Breast epithelium (tissue), 4 donors: ENCODE measurements around the gene EGFLAM. TPM values are rescaled to one million over a fixed set of nuclear protein-coding genes. Genes with fewer than 3 reads are reported as not detected.
"Not testable (repeated sequence)": the region's sequence is repeated elsewhere in the genome, so short reads cannot be mapped to it uniquely, and the experiment has no call there.

Experiments used
- DNase-seq, 2 donors: peaks; one replicate each; pipeline ENCODE4 v3.0.0-alpha.2; 2019; ENCODE audit warnings: low spot score in 2 of 2
- H3K27ac ChIP-seq, 2 donors: fragments of 200-600 bp; sonication (generic) in 1 of 2; one replicate each; pipeline ENCODE4 v1.5.1; 2016 to 2019; ENCODE audit warnings: mild to moderate bottlenecking in 1 of 2
- H3K27me3 ChIP-seq, 2 donors: fragments of 200-600 bp; sonication (generic) in 1 of 2; one replicate each; pipeline versions ENCODE4 v1.5.1 to v1.6.0; 2017 to 2019; ENCODE audit warnings: control low read depth in 1 of 2, mild to moderate bottlenecking in 1 of 2
- H3K36me3 ChIP-seq: fragments of 200-600 bp; one replicate; pipeline ENCODE4 v1.5.1; 2019
- H3K4me1 ChIP-seq, 2 donors: fragments of 200-600 bp; sonication (generic); one replicate each; pipeline ENCODE4 v1.5.1; 2016 to 2019; ENCODE audit warnings: control low read depth in 1 of 2
- H3K4me3 ChIP-seq, 3 donors: fragments of 200-600 bp; sonication (generic); 1 replicate in 2 of 3; 2 replicates in 1 of 3; pipeline ENCODE4 v1.5.1; 2016 to 2019; ENCODE audit warnings: mild to moderate bottlenecking in 3 of 3, moderate library complexity in 2 of 3
- H3K9me3 ChIP-seq, 2 donors: fragments of 200-600 bp; sonication (generic) in 1 of 2; one replicate each; pipeline ENCODE4 v1.5.1; 2016 to 2019; ENCODE audit warnings: control low read depth in 1 of 2
- POLR2A ChIP-seq: fragments of 450-650 bp; IDR thresholded peaks from one replicate; pipeline ENCODE4 v1.6.1; 2016; ENCODE audit warnings: antibody characterized with exemption, mild to moderate bottlenecking, moderate library complexity
- POLR2AphosphoS5 ChIP-seq, 3 donors: sonication (generic); formaldehyde crosslinking; IDR thresholded peaks; one replicate each; pipeline ENCODE4 v1.6.1; 2017; ENCODE audit warnings: antibody characterized with exemption in 3 of 3
- intact Hi-C: fragments of 100-400 bp; cut with DNase I; formaldehyde crosslinking; loops from one replicate; pipeline ENCODE4 v1.15.1; 2023; ENCODE audit warnings: low total_unique reads
- total RNA-seq, 3 donors: library from RNA; depleted of rRNA; stranded (reverse); fragments of >200 nt; gene quantifications; one replicate each; pipeline ENCODE4 v1.1.0, GENCODE V29; 2016
- TF ChIP-seq, protein P1 (sequence below), 3 donors: fragments of 450-650 bp; IDR thresholded peaks; one replicate each; pipeline ENCODE4 v1.5.1; 2016 to 2017; ENCODE audit warnings: antibody characterized with exemption in 3 of 3, mild to moderate bottlenecking in 3 of 3, moderate library complexity in 3 of 3

The EGFLAM gene
- total RNA-seq, 3 donors from 2014 or later, result 19.5 to 31.5 (median 30.5) TPM

DNA sequence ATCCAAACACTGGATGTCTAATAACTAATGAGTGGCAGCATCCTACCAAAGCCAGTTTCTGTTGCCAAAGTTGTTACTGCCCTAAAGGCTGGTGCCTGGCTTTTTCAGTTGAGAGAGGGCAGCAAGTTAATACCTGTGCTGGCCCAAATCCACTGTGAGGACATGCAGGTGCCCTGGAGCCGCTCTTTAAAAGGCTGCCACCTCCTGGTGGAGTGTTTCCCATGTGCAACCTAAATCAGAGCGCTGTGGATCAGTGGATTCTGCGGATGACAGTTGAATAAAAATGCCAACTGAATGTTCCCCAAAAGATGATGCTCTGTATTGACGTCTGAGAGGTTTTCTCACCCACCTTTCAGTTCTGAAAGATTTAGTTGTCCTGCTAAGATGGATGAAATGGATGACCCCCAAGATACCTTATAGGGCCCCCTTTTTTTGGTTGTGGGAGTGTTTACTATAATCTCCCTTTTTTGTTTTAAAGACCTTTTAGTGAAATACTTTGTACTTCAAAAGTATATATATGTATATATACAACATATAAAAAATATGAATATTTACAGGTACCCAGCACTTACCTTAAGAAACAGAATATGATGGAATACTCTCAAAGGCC lies 146.4 kb downstream of the EGFLAM start:
- Histone ChIP-seq H3K36me3 (no peaks in the 10 kb centered on the region), H3K27ac (no peak overlapping the region), H3K27me3 (no peaks in the 10 kb centered on the region), H3K9me3 (no peaks in the 10 kb centered on the region), H3K4me1 (no peaks in the 10 kb centered on the region), H3K4me3 (no peak overlapping the region)
- TF ChIP-seq, protein P1, sequence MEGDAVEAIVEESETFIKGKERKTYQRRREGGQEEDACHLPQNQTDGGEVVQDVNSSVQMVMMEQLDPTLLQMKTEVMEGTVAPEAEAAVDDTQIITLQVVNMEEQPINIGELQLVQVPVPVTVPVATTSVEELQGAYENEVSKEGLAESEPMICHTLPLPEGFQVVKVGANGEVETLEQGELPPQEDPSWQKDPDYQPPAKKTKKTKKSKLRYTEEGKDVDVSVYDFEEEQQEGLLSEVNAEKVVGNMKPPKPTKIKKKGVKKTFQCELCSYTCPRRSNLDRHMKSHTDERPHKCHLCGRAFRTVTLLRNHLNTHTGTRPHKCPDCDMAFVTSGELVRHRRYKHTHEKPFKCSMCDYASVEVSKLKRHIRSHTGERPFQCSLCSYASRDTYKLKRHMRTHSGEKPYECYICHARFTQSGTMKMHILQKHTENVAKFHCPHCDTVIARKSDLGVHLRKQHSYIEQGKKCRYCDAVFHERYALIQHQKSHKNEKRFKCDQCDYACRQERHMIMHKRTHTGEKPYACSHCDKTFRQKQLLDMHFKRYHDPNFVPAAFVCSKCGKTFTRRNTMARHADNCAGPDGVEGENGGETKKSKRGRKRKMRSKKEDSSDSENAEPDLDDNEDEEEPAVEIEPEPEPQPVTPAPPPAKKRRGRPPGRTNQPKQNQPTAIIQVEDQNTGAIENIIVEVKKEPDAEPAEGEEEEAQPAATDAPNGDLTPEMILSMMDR (IDR thresholded peaks at IDR 0.05), result no peak
- no peak for TF ChIP-seq POLR2AphosphoS5 (IDR thresholded peaks at IDR 0.05)
- no peak for TF ChIP-seq POLR2A
- intact Hi-C loops, result no loop called here
- DNase-seq, result no peak

DNA sequence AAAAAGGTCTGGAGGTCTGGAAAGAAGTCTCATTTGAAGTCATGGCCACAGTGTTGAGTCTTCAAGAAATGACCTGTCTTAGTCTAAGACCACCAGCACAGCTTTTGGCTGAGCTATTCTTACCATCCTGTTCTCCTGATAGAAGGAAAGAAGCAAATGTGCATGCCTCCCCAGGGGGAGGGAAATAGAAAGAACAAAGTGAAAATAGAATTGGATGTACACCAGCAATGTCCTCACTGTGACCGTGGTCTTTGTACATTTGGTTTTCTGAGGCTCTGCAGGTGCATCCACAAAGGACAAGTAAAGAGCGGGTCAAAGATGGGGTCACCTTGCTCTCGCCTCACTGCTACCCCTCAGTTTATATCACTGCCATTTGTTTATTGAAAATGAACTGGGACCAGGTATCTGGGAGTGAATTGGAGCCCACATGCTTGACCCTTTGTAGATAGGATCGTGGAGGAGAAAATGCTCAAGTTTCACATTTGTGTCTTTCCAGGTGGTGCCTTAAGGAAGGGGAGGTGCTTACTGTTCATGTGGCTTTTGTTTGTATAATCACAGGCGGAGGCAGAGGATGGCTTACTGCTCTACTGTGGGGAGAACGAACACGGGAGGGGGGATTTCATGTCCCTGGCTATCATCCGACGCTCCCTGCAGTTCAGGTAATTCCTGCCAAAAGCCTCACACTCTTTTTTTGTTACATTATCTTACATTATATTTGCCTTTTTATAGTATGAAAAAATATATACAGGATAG lies 150.3 kb downstream of the EGFLAM start:
- H3K27ac ChIP-seq, result no peak overlapping the region
- H3K27me3 ChIP-seq, result no peaks in the 10 kb centered on the region
- no peaks in the 10 kb centered on the region for H3K9me3 ChIP-seq
- no peak overlapping the region for H3K4me3 ChIP-seq
- DNase-seq, result no peak
- intact Hi-C loops, result no loop called here
- TF ChIP-seq POLR2A, result no peak
- no peak for TF ChIP-seq POLR2AphosphoS5 (IDR thresholded peaks at IDR 0.05)
- H3K36me3 ChIP-seq, result no peaks in the 10 kb centered on the region
- H3K4me1 ChIP-seq, result no peaks in the 10 kb centered on the region

DNA sequence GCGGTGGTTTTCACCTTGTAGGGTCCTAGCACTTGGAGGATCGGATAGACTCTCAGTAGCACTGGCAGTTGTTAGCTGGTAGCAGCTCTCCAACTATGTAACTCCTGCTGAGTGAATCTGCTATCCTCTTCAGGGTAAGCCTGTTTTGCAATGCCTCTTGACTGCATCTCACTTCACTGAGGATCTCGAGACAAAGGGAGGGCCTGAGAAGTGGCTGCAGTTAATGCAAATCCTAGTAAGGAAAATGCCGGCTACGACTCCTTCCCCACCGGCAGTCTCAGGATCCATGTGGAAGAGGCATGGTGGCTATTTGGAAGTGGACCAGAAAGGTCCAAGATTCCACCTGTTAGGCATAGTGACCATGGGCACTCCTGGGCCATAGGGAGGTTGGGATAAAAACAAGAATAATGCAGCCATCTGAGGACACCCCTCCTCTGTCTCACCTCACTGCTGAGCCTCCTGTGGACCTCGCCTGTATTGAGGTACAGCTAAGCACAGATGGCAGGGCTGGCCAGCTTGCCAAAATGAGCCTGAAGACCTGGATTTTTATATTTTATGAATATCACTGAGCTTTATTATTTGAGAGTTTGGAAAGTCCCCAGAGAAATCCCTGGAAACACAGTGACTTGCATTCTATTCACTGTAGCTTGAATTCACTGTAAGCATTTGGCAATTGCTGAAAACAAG lies 152.1 kb downstream of the EGFLAM start:
- Histone ChIP-seq H3K9me3 (no peaks in the 10 kb centered on the region), H3K4me3 (no peak overlapping the region), H3K36me3 (no peaks in the 10 kb centered on the region), H3K4me1 (no peaks in the 10 kb centered on the region), H3K27ac (no peak overlapping the region), H3K27me3 (no peaks in the 10 kb centered on the region)
- no peak for DNase-seq
- TF ChIP-seq POLR2A (no peak), POLR2AphosphoS5 (IDR thresholded peaks at IDR 0.05) (no peak)
- TF ChIP-seq, protein P1 (IDR thresholded peaks at IDR 0.05), result no peak
- intact Hi-C loops, result no loop called here

DNA sequence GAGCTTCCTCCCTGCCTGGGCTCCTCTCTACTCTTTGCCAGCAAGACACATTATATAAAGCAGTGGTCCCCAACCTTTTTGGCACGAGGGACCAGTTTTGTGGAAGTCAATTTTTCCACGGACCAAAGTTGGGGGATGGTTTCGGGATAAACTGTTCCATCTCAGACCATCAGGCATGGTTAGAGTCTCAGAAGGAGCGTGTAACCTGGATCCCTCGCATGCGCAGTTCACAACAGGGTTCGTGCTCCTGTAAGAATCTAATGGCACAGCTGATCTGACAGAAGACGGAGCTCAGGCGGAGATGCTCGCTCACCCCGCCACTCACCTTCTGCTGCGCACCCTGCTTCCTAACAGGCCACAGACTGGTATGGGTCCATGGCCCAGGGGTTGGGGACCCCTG lies 155.3 kb downstream of the EGFLAM start:
- Histone ChIP-seq H3K27me3 (no peaks in the 10 kb centered on the region), H3K4me1 (no peaks in the 10 kb centered on the region), H3K4me3 (no peak overlapping the region), H3K9me3 (no peaks in the 10 kb centered on the region), H3K27ac (no peak overlapping the region), H3K36me3 (no peaks in the 10 kb centered on the region)
- intact Hi-C loops, result loop anchor here (2.0 kb wide), 1 partner anchor 41 kb away; no protein-coding TSS in a partner anchor
- DNase-seq, result no peak
- TF ChIP-seq POLR2A, result no peak
- TF ChIP-seq POLR2AphosphoS5 (IDR thresholded peaks at IDR 0.05), result no peak
- TF ChIP-seq, protein P1 (IDR thresholded peaks at IDR 0.05), result no peak

DNA sequence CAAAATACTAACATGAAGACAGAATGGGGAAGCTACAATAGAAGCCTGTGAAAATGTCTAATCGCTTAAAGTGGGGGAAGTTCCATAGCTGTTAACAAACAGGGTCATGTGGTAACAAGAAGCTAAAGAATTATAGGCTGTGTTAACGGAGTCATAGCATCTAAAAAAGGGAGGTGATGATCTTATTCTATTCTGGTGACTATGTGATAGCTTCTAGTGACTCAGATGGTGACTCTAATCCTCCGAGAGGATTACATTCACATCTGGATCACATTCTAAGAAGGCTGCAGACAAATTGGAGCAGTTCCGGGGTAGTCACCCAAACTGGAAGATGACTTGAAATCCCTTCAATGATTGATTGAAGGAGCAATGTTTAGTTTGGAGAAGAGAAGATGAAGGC lies 156.0 kb downstream of the EGFLAM start:
- Histone ChIP-seq H3K4me3 (no peak overlapping the region), H3K27ac (no peak overlapping the region), H3K4me1 (no peaks in the 10 kb centered on the region), H3K27me3 (no peaks in the 10 kb centered on the region), H3K9me3 (no peaks in the 10 kb centered on the region), H3K36me3 (no peaks in the 10 kb centered on the region)
- intact Hi-C loops, result loop anchor here (2.0 kb wide), 1 partner anchor 42 kb away; no protein-coding TSS in a partner anchor
- DNase-seq, result no peak
- TF ChIP-seq, protein P1 (IDR thresholded peaks at IDR 0.05), result no peak
- TF ChIP-seq POLR2A (no peak), POLR2AphosphoS5 (IDR thresholded peaks at IDR 0.05) (no peak)

DNA sequence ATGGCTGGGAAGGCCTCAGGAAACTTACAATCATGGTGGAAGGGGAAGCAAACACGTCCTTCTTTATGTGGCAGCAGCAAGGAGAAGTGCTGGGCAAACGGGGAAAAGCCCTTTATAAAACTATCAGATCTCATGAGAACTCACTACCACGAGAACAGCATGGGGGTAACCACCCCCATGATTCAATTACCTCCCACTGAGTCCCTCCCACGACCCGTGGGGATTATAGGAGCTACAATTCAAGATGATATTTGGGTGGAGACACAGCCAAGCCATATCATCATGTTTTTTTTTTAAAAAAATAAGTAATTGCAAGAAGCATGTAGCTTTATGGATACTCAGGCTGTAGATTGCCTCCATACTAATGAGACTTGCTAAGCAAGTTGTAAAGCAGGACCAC lies 157.4 kb downstream of the EGFLAM start:
- not testable (repeated sequence) for H3K36me3 ChIP-seq, H3K4me1 ChIP-seq, H3K4me3 ChIP-seq, H3K27ac ChIP-seq, H3K9me3 ChIP-seq, DNase-seq, H3K27me3 ChIP-seq
- intact Hi-C loops, result loop anchor here (2.0 kb wide), 1 partner anchor 43 kb away; no protein-coding TSS in a partner anchor
